Activated gamma-delta T cell (primary cell): Measurements from ENCODE around the gene ASB13.

ENCODE experiments used
- DNase-seq: peaks from one replicate; lab custom pipeline; 2025; lab: John Stamatoyannopoulos, UW
- total RNA-seq, 2 donors: gene quantifications; one replicate each; lab custom pipeline; 2026; lab: John Stamatoyannopoulos, UW

Gene ASB13, protein sequence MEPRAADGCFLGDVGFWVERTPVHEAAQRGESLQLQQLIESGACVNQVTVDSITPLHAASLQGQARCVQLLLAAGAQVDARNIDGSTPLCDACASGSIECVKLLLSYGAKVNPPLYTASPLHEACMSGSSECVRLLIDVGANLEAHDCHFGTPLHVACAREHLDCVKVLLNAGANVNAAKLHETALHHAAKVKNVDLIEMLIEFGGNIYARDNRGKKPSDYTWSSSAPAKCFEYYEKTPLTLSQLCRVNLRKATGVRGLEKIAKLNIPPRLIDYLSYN
- total RNA-seq: 4.6 to 6.9 reads per million in 2 donors

DNA sequence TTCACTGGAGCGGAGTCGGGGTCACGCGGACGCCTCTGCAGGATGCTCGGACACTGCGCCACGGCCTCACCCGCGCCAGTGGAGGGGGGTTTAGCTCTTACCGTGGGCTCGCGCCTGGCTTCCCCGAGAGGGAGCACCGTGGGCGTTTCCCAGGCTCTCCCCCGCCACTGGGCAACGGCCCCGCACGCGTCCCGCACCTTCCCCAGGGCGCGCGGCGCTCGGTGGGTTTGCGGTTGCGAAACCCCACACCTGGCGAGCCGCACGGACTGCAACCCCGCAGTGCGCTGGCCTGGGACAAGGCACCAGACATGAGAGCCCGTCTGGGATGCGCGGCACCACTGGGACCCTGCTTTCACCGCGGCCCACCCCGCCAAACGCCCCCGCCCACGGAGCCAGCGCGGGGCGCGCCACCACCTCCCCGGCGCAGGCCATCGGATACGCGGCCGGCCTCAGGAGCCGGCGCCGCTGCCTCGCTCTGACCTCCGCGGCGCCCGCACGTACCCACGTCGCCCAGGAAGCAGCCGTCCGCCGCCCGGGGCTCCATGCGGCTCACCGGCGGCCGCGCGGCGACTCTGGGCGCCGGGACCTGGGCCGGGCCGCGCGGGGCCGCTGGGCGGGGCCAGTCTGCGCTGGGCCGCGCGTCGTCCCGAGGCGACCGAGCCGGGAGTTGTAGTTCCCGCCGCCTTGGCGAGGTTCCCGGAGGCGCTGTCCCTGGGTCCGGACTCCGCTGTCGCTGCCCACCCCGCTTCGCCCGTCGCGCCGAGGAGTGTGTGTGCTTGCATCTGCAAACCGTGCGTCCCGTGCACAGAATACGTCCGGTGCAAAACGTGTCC lies at the start of gene ASB13:
ASB13 (minus strand) TSS at position 588 of the 833 bp plus-strand sequence; CDS start at position 544, 44 bp downstream.
- DNase-seq: peak; percentile 18

DNA sequence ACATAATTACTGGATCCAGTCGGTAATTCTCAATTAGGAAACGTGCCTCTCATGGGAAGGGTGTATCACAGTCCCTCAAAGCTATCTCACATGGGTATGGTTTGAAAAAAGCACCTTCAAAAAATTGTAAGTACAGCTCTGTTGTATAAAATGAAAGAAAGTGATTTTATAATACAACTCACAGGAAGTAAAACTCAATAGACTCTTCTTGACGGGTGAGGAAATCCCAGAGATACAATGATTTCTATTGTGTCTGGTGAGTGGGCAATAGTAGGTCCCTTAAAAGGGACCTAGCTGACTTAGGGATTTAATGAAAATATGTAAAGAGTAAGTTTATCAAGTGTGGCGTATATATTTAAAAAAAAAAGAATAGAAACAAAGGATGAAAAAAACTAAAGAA lies 45.2 kb upstream of the ASB13 start:
- no peak for DNase-seq

DNA sequence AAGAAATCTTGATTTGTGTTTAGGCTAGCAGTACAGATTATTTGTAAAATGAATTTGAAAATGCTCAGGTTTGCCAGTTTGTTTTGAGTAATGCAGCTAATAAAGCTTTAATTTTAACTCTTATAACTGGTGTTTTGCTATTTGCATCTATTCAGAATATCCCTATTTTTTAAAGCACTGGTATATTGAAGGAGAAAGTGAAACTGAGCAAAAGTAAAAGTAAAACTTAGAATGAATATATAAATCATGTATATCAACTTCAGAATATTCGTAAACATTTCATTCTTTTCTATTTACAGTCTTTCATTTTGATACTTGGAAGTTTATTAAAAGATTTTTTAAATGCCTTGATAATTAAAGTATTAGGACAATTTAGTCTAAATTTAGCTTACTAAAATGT lies 44.5 kb upstream of the ASB13 start:
- no peak for DNase-seq

DNA sequence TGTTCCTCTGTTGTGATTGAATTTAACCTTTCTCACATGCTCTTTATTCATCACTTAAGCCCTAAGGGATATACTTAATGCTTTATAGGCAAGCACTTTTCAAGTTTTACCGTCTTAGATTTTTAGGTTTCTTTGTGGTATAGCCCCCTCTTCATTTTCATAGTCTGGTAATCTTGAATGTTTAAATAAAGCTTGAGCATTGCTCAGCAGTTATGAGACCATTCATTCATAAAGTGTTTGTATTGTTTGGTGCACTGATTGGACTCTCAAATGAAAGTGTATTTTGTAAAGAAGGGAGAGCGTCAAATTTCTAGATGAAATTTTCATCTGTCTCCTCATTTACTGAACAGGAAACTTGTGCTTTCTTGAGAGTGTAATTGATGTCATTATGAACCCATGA lies 43.5 kb upstream of the ASB13 start:
- DNase-seq: no peak

DNA sequence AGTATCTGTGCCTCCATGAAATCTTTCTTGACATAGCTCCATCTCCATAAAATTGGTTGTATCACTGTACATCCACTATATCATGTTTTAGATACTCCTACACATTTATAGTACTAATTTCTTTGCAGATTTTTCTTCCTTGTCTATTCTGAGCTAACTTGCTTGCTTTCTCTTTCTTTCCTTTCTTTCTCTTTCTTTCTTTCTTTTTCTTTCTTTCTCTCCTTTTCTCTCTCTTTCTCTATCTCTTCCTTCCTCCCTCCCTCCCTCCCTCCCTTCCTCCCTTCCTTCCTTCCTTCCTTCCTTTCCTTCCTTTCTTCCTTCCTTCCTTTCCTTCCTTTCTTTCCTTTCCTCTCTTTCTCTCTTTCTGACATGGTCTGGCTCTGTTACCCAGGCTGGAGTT lies 42.0 kb upstream of the ASB13 start:
- DNase-seq: no peak

DNA sequence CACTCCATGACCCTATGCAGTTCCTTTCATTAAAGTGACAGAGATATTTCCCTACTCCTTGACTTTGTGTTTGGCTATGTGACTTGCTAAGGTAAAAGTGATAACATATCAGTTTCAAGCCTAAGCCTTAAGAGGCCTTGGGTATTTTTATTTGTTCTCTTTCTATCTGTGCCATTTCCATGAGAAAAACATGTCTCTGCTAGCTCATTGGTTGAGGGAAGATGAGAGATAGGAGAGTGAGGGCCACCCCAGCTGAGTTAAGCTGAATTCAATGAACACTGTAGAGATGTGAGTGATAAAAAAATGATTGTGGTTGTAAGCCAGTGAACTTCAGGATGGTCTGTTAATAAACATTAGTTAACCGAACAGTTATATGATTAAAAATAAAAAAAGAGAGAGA lies 31.7 kb upstream of the ASB13 start:
- no peak for DNase-seq

DNA sequence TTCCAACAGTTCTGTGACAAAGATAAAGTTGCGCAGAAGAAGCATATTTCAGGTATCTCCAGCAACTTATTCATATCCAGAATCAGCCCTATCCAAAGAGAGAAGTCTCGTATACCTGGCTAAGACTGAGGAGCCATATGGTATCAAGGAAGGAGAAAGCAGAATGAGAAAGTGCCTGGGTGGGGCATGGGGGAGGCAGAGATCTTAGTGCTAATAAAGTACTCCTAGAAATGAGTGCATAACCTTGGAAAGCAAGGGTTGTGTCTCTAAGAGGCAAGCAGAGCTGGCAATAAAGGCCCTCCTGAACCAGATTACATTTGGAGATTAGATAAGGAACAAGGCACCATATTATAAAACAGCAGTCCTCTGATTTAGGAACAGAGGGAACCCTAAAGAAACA lies 30.9 kb upstream of the ASB13 start:
- no peak for DNase-seq

DNA sequence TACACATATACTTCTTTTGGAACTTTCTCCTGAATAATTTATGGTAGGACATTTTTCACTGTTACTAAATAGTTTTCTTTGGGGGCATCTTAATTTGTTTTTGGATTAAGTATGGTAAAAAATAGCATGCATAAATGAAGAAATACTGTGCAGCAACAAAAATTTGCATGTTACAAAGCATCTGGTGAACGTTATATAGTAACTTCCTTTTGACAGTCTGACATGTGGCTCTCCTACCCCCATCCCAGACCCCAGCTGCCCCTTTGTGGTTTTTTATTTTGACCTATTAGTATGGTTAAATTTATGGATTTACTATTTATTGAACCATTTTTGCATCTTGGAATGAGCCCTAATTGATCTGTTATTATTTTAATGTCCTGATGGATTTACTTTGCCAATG lies 28.2 kb upstream of the ASB13 start:
- DNase-seq: no peak

DNA sequence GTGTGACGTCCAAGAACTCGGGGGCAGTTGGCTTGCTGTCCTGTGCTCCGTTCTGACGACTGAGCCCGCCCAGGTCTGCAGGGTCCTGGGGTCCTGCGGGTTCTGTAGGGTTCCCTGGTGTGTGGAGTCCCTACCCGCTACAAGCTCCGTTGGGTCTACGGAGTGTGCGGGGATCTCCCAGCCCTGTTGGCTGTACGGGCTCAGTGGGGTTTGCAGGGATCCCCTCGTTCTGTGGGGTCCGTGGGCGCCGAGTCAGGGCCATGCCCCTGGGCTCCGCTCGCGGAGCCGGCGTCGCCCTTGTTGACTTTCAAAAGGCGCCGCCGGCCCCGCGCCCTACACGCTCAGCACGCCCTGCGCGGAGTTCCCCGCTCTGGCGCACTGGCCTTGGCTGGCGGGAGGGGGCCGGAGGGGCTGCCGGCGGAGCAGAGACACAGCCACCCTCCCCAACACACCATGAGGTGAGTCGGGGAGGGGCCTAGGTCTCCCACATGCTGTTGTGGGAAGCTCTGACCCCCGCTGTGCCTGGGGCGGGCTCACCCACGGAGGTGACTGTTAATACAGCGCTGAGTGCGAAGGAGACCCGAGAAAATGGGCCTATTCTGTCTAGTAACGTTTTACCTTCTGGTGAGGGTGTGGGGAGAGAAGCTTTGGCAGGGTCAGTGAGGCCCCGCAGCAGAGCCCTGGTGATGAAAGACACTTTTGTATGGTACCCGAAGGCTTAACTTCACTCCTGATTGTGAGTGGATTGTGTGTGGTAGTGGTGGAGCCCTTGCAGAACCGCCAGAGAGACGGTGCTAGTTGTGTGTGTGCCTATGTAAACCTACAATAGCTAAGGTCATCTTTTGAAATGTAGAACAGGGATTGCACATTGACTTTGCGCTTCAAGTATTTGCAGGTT lies 26.3 kb upstream of the ASB13 start:
- peak; percentile 64 for DNase-seq

DNA sequence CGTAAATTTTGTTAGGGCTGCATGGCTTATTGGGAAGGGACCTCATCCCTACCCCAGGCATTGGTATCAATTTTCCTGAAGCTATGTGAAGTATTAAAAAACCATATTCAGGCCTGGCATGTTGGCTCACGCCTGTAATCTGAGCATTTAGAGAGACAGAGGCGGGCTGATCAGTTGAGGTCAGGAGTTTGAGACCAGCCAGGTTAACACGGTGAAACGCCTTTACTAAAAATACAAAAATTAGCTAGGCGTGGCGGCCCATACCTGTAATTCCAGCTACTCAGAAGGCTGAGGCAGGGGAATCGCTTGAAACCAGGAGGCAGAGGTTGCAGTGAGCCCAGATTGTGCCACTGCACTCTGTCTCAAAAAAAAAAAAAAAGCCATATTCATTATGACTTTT lies 25.4 kb upstream of the ASB13 start:
- no peak for DNase-seq

DNA sequence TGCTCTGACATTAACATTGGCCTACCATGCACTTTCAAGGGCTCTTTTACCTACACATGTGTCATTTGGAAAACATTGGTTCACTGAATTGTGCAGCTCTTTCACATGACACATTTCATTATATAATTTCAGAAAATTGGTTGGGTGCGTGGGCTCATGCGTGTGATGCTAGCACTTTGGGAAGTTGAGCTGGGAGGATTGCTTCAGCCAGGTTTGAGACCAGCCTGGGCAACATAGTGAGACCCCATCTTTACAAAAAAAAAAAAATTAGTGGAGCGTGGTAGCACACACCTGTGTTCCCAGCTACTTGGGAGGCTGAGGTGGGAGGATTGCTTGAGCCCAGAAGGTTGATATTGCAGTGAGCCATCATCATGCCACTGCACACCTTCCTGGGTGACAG lies 22.2 kb upstream of the ASB13 start:
- no peak for DNase-seq

DNA sequence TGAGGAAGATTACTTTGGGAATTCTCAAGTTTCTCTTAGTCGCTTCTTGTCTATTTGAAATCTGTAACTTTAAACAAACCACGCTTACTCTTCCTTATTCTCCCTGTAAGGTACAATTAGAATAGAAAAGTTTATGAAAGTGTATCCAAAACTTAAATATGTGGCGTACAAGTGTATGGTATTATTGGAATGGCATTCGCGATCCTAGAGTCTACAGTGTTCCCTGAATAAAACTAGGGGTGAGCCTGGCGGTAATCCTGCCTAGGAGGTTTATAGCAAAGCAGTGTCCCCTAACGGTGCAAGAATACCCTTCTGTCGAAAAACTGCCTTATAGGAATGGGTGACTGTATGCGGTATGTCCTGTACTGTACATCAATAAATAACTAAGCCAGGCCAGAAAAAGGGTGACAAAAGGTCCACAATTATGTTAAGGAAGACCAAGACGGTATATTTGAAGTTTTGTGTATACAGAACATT lies 19.4 kb upstream of the ASB13 start:
- DNase-seq: no peak

DNA sequence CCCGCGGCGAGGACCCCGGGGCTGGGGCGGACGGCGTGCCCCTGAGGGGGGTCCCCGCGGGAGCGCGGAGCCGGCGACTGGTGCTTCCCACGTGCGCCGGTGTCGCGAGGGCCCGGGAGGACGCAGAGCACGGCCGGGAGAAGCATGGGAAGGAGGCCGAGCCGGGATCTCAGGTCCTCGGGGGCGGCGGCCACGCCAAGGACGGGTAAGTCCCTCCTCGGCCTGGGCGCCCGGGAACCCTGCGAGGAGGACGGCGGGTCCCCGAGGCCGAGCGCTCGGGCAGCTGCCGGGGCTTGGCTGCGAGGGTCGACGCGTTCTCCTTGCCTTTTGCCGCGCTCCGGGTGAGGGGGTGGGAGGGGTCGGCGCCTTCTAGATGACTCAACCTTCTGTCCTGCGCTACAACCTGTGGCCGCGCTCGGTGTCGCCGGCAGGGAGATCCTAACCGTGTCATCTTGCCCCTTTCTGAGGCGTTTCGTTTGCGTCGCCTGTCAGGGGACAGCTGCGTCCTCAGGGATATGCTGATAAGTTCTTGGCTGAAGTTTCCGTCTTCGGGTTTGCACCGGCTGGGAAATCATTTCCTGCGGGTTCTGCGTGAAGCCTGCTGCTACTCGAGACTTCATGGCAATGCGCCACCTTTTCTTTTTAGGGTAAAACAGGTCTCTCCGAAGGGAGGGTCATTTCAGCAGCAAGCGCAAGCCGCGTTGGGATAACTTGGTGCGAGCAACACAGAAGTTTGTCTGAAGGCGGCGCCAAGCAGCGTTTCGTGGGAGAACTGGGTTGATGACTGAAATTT lies 18.8 kb upstream of the ASB13 start:
- peak; percentile 60 for DNase-seq

DNA sequence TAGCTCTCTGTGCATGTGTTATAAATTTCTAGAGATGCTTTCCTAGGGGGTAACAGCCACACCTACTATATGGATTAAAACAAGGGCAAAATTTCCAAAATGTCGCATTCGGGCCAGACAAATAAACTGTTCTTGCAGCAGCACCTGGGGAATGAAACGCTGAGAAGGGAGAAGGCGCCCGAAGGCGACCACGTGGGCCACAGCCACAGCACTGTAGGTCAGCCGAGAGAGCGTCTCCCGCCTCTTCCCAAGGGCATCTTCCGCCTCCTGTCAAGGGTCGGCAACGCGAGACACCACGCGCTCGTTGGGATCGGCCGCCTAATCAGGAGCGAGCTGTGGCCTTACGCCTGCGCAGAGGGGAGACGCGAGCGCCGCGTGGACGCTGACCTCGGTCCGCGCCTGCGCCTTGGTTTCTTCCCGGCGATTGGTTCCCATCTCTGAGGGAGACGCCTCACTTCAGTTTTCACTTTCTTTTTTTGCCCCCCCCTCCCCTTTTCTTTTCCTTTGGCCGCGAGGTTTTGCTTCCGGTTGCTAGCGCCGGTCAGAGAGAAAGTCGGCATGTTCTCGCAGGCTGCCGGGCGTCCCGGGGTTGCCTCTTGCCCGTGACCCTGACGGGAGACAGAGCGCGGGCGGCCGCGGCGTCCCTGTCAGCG lies 18.0 kb upstream of the ASB13 start, which contains the start of gene TASOR2:
TASOR2 (plus strand) TSS at position 521 of the 653 bp plus-strand sequence. CDS start 35,805 bp downstream, outside the sequence.
- DNase-seq: peak; percentile 91

DNA sequence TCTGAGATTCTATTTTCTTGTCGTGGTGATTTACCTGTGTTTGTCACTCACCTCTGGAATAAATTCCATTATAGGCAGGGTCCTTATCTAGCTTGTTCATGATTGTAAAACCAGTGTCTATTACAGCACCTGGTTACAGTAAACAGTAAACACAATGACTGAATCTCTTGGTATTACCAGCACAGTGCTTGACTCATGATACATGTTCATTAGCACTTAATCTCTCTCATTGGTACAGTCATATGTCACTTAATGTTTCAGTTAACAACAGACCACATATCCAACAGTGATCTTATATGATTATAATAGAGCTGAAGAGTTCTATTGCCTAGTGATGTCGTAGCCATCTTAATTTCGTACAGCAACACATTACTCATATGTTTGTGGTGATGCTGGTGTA lies 16.7 kb upstream of the ASB13 start:
- DNase-seq: no peak

DNA sequence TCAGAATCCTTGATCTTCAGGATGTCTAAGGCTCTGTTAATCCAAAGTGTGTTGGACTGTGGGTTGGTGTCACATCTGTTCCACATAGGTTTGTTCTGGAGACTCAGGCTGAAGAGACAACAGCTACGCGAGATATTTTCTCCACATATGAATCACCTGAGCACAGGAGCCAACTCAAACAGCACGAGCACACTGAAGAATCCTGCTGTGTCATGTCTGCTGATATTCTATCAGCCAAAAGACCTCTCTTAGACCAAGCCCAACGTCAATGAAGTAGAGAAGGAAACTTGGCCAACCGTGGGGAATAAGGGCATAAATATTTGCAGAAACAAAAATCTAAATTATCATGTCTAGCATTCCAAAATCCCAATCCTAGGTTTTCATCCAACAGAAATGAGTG lies 15.5 kb upstream of the ASB13 start:
- DNase-seq: no peak

DNA sequence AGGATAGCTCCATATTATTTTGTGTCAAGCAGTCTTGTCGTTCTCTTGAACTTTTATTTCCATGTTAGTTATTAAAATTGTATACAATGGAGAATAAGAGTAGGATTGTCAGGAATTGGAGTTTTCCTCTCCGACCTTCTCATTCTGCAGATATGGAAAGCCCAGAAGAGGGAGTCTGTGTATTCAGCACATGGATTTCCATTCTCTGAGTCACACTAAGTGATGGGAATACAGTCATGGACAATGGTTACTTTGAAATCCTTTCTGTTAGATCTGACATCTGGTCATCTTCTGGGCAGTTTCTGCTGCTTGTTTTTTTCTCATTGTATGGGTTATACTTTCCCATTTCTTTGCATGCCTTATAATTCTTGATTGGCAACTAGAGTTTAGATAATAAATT lies 13.2 kb upstream of the ASB13 start:
- no peak for DNase-seq

DNA sequence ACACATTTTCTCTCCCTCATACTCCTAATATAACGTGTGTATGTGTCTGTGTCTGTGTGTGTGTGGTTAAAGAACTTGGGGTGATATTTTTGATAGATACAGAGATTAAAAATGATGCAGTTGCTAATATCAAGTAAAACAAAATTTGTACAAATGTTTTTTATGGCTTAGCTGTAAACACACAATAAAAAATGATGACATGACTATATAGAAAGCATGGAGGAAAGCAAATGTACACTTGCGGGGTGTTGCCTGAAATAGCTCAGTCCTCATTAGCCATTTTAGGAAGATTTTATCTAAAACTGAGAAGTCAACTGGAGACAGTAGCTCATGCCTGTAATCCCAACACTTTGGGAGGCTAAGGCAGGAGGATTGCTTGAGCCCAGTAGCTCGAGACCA lies 12.6 kb upstream of the ASB13 start:
- no peak for DNase-seq

DNA sequence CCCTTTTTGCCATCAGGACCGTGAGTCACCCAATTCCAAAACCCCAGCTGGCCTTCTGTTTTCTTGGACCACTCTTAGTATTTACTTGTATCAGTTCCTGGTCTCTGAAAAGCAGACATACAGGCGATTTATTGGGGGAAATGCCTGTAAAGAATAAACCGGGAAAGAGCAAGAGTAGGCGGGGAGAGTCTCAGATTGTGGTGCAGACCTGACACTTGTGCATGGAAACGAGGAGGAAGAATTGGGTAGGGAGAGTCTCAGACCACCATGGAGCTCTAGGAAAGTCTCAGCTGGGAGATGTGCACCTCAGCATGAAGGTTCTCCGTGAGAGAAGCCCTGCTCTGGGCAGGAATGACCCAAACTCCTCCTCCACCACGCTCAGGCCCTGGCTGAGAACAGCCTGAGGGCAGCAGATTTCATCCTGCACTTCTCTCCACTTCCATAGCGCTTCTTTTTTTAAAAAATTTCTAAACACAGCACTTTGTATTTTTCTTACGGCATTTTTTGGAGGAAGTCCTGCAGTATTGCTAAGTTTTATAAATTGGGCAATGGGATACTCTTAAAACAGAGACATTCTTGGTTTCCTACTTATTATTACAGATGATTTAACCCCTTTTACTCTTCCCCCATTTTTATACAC lies 12.1 kb upstream of the ASB13 start:
- DNase-seq: no peak
